Smooth muscle cell of the brain vasculature (primary cell): ENCODE data around the gene ENOX2.
A peak's percentile ranks its signal among the peaks of the same experiment; 100 is the strongest.

ENCODE experiments used
- DNase-seq: peaks from one replicate; pipeline ENCODE4 v3.0.0-alpha.2; 2012; ENCODE audit warnings: low read depth, low spot score

The ENOX2 gene

DNA sequence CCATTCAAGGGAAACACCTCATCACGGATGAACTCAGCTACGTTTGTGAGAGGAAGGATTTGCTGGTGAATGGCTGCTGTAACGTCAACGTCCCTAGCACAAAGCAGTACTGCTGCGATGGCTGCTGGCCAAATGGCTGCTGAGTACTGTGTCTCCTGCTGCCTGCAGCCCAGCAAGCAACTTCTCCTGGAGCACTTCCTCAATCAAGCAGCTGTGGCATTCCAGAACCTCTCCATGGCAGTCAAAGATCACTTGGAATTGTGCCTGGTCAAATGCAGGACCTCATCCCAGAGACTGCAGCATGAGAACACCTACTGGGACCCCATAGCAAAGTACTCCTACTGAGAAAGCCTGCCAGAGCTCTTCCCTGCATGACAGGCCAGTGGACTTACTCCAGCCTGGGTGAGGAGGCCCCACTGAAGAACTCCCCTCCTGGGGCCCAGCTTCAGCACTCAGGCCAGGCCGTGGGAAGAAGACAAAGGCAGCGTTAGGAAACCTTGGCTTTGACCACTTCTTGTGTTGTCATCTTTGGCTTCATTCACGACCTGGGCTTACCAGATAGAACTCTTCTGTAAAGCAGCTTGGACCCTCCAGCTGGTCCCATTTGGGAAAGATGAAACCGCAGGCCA lies 256.9 kb downstream of the ENOX2 start:
- DNase-seq = peak; percentile 4

DNA sequence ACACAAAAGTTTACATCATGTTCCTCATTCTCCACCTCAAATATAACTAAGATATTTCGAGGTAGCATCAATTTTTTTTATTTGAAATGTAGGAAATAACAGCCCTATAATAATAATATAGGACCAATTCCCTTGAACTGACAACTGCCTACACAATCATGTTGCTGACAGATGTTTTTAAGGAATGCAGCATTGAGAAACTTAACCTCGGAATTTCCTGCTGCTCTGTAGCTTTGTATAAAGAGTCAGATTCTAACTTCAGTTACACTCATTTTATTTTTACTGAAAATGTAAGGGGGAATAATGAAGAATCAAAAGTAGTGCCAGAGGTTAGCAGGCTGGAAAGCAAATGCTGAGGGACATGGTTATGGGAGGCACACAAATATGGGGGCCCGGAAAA lies 265.4 kb downstream of the ENOX2 start:
- peak; percentile 2 for DNase-seq

DNA sequence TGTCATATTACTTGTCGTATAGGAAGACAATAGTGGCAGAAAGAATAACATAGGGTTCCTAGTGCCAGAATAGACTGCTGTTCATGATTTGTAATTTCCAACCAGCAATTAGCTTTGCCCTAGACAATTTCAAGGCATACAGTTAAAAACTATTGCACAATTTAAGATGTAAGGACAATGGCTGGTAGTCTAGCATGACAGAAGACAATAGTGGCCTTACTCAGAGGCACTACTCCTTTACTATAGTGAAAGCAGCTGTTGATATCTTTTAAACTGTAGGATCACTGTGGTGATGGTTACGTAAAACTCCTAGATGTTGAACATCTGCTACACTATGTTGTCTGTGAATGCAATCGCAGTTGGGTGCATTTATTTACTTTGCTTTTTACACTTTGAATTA lies 266.7 kb downstream of the ENOX2 start:
- DNase-seq = no peak

DNA sequence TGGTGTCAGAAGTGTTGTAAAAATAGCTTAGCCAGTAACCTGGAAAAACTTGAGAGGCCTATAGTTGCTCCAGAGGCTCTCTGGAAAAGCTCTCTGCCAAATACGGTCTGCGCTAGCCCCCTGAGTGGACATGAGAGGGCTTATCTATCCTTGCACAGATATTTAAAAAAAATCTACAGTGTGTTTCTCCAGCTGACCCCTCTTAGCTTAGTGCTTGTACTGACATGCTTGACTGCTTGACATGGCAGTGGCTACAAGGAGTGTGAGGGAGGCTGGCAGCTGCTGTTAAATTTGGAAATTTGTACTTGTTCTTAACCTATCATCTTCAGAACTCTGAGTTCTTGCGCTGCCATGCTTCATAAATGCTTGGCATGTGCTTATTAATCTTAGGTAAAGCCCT lies 272.0 kb downstream of the ENOX2 start:
- no peak for DNase-seq

DNA sequence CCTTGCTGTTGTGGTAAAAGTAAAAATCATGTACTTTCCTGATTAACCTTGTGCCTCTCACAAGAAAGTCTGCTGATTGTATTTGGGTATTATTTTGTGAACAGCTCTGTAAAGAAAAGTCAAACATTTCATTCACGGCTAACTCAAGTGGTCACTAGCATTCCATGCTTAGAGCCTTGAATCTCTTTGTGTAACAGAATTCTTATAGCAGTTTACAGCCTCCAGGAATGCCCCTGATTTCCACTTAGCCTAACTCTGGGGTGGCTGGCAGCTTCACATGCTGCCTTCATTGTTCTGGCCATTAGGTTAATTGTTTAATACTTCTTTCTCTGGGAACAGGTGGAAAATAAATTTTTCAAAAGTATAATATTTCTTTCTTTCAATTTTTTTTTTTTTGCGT lies 274.5 kb downstream of the ENOX2 start:
- DNase-seq = no peak

DNA sequence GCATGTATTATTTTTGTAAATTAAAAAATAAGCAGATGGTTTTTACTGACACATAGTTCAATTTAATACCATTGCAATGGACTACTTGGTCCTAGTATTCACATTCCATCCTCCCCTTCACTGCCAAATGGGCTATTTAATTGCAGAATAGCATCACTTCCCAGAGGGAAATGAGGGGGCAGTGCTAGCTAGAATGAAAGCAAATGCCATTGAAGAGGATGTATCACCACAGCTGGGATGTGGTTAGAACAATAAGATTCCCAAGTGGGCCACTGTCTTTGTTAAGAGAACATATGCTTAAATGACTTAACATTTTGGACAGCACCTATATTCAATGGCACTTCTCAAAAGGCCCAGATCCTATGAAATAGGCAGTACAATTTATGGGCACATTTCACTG lies 276.5 kb downstream of the ENOX2 start:
- DNase-seq = no peak

DNA sequence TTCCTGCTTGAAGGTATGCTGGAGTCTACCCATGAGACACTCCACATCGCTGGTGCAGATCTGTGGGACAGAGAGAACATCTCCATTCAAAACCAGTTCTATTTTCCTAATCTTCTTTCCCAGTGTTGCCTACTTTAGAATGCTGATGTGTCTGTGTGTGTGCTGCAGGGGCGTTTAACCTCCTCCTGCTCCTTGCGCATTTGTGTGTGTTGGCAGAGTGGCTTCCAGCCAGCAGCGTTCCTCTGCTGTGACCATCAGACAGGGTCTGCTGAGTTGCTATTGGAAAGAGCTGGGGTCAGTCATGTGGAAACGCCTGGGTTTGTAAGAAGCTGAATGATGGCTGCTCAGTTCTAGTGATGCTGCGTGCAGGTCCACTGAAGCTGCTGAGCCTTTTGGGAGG lies 277.6 kb downstream of the ENOX2 start:
- DNase-seq = no peak

DNA sequence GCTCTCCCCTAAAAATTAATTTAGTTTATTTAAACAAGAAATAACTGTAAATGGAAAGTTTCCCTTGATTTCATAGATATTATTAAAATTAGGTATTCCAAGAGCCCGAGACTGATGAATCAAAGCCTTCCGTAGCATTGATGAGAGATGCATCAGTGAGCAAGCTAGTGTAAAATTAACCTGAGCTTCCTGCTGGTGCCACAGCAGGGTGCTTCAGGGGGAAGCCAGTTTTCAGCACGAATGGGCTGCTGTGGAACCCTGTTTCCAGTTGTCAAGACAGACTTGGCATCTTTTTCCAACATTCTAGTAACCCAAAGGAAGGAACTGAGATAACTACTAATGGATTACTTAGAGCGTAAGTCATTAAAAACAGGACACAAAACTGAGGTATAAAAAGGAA lies 279.5 kb downstream of the ENOX2 start:
- no peak for DNase-seq

DNA sequence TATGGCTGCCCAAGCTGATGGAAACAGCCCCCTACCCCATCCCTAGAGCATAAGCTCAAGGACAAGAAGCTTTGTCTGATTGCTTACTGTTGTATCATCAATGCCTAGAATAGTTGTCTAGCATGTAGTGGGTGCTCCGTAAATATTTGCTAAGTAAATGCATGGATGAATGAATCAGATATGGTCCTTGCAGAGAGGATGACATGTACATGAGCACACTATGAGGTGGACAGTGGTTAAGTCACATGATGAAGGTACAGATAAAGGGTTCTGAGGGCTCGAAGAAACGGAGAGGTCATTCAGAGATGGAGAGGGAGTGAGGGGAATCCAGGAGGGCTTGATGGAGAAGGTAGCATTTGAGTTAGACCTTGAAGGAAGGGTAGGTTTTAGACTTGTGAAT lies 287.1 kb downstream of the ENOX2 start:
- DNase-seq = no peak

DNA sequence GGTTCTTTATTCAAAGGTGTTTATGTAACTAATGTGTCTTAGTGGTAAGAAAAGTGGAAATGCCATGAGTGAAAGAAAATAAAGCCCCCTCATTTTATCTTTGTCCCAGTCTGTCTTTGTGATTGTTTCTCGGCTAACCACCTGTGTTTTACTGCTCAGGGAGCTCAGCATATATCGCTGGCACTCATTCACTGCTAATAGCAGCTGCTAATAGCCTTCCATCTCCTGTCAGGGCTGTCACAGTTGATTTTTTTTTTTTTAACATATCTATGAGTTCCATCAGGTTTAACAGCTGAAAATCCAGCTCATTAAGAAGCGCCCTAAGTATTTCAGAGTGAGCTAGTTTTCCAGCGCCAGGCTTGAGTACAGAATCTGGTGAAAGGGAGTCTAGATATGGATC lies 295.6 kb downstream of the ENOX2 start:
- DNase-seq = no peak

DNA sequence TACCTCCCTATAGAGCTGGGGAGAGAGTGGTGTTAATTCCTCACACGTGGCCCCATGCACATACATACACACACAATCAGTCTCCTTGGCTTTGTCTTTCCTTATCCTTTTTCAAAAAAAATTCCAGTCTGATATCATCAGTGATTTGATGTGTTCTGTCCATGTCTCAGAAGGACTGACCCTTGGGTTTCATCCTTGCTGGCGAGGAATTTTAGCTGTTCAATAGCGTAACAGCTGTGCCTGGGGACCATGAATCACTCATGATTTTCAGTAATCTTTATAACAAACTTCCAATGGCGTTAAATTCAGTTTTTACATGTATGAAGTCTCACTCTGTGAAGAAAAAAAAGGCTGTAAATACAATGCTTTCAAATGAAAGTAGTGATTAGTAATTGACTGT lies 296.6 kb downstream of the ENOX2 start:
- no peak for DNase-seq

DNA sequence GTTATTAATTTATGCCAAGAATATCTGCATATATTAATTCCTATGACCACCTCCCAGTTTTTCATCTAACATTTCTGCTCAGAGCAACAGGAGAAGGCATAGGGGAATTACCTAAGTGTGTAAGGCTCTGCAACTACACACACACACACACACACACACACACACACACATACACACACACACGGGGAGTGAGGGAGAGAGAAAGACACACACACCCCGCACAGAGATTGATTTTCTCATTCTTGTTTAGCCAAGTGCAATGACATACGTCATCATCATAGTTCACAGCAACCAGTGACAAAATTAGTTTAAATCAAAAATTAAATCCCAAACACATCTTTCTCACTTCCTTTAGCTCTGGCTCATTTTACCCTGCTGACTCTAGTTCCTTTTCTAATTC lies 298.1 kb downstream of the ENOX2 start:
- no peak for DNase-seq

DNA sequence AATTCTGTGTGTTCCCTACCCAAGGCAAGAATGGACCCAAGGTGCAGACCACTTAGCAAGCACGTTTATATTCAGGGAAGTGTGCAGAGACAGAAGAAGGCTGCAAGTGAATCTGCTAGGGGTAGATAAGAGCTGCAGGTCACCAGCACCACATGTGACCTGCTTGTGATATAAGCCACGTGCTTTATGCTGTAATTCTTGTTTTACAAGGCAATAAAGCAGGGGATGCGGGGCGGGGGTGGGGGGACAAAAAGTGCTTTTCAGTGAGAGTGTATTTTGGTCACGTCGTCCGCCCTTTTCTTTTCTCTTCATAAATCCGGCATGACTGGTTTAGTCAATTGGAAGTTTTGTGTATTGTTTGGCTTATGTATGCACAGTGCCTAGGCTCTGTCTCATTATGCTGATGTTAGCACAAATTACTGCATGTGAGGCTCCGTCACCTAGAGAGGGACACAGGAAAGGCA lies 308.5 kb downstream of the ENOX2 start:
- no peak for DNase-seq

DNA sequence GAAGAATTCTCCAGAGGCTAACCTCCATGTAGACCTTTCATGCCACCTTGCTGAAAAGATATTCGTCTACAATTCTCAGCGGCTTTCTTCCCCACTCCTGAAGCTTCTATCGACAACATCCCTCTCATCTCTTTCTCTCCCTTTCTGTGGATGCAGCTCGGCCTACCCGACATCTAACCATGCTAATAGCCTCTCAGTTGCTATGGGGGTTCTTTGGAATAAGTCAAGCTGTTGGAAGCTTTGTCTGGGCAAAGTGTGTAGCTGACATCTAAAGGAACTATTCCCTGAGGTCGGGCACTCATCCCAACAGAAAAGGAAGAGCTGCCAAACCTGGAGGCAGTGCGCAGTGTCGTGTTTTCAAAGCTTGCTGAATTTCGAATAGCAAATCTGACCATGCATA lies 309.1 kb downstream of the ENOX2 start:
- DNase-seq = no peak

DNA sequence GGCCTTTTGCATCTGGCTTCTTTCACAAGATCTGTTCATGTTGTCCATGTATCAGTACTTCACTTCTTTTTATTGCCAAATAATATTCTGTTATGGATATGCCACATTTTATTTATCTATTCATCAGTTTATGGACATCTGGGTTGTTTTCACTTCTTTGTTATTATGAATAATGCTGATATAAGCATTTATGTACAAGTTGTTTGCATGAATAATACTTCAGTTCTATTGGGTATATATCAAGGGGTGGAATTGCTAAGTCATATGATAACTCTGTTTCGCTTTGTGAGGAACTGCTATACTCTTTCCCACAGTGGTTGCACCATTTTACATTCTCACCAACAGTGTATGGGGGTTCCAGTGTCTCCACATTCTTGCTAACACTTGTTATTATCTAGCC lies 310.8 kb downstream of the ENOX2 start:
- no peak for DNase-seq

DNA sequence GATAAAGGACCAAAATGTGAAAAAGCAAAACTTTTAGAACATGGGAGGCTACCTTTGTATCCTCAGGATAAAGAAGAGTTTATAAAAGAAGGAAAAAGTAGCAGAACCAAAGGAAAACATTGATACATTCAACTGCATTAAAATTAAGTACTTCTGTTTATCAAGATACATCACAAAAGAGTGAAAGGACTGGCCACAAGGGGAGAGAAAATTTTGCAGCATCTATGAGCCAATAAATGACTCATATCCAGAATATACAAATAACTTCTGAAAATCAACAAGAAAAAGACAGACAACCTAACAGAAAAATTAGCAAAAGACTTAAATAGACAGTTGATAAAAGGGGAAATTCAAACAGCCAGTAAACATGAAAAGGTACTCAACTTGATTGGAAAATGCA lies 324.1 kb downstream of the ENOX2 start:
- DNase-seq = no peak

DNA sequence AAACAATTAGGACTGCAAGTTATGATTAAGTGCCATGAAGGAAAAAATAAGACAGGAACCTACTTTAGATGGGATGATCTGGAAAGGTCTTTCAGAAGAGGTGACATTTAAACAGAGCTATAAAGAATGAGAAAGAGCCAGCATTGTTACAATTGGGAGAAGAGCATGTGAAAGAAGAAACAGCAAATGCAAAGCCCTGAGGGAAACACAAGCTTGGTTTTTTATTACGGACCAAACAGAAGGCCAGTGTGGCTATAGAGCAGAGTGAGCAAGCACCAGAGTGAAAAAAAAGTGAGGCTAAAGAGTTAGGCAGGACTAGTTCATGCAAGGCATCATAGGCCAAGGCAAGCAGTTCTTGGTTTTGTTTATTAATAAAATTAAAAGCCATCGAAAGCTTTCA lies 325.6 kb downstream of the ENOX2 start:
- no peak for DNase-seq

DNA sequence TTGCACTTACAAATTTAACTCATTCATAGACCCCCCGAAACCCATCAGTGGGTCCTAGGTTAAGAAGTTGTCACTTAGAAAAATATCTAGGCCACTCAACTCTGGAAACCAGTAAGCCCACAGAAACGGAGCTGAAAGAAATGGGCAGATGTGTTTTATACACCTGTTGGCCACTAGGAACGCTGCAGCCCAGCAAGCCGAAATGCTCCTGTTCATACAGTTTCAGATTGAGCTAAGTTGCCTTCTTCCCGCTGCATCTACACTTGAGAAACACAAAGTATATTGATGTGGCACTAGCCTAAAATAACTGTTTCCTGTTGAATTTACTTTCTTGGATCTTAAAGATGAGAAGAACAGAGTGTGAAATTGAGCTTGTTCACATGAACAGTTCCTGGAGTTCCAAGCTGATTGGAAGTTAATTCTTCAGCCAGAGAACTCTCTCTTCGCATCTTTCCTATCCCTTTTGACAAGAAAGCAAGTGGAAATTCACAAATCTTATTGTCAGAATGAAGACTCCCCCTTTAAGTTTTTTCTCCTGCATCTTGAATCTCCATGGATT lies 327.1 kb downstream of the ENOX2 start:
- DNase-seq = peak; percentile 9
